ENCODE data around the gene ZNF783. TPM values are rescaled to one million over a fixed set of nuclear protein-coding genes. Genes with fewer than 3 reads are reported as not detected.

The ZNF783 gene
- total RNA-seq, 1 experiment from 2014 or later: 10.8 TPM

- peaks cover 4% of the 10 kb centered on the region for H3K27me3 ChIP-seq (replicated peaks; ENCODE audit: insufficient read depth, low read depth, low read length, poor library complexity)
- ChIA-PET POLR2A (ENCODE audit: low non-redundant PET) (interaction anchor here (0.7 kb wide), 1 partner anchor 14 kb away, joined by 5 read pairs; no protein-coding TSS in a partner anchor), CTCF (no interaction called here)
- no peaks in the 10 kb centered on the region for H3K4me1 ChIP-seq (ENCODE audit: insufficient read depth, low read length, poor library complexity, severe bottlenecking)
- no peak overlapping the region for H3K27ac ChIP-seq (ENCODE audit: low read depth, low read length, poor library complexity, severe bottlenecking)
- no peaks in the 10 kb centered on the region for H3K36me3 ChIP-seq (ENCODE audit: insufficient read depth, low read length, poor library complexity, severe bottlenecking)
- BruUV-seq (replicated peaks): no TSS peak
- DNase-seq (ENCODE audit: low spot score): no peak
- H3K9me3 ChIP-seq (ENCODE audit: low read depth, low read length, poor library complexity, severe bottlenecking): no peaks in the 10 kb centered on the region
- TF ChIP-seq EZH2 (IDR thresholded peaks at IDR 0.05; ENCODE audit: borderline replicate concordance, low read depth, low read length, poor library complexity, severe bottlenecking) (no peak), CTCF (conservative IDR thresholded peaks at IDR 0.05; ENCODE audit: low read depth, low read length) (no peak)
- intact Hi-C loops (cut with micrococcal nuclease; ENCODE audit: unreplicated experiment): no loop called here
- no peak overlapping the region for H3K4me3 ChIP-seq (ENCODE audit: low read depth, low read length, poor library complexity, severe bottlenecking)
These were observed 71.3 kb downstream of the ZNF783 start for GRCh38 chr7:149333321-149333717.

- intact Hi-C loops (cut with micrococcal nuclease; ENCODE audit: unreplicated experiment): no loop called here
- TF ChIP-seq CTCF (conservative IDR thresholded peaks at IDR 0.05; ENCODE audit: low read depth, low read length) (no peak), EZH2 (IDR thresholded peaks at IDR 0.05; ENCODE audit: borderline replicate concordance, low read depth, low read length, poor library complexity, severe bottlenecking) (no peak)
- DNase-seq (ENCODE audit: low spot score): no peak
- no peaks in the 10 kb centered on the region for H3K36me3 ChIP-seq (ENCODE audit: insufficient read depth, low read length, poor library complexity, severe bottlenecking)
- BruUV-seq (replicated peaks): no TSS peak
- no peak overlapping the region for H3K27ac ChIP-seq (ENCODE audit: low read depth, low read length, poor library complexity, severe bottlenecking)
- POLR2A ChIA-PET (ENCODE audit: low non-redundant PET): no interaction called here
- no peak overlapping the region for H3K4me3 ChIP-seq (ENCODE audit: low read depth, low read length, poor library complexity, severe bottlenecking)
- H3K9me3 ChIP-seq (ENCODE audit: low read depth, low read length, poor library complexity, severe bottlenecking): no peaks in the 10 kb centered on the region
- H3K4me1 ChIP-seq (ENCODE audit: insufficient read depth, low read length, poor library complexity, severe bottlenecking): no peaks in the 10 kb centered on the region
- peaks cover 4% of the 10 kb centered on the region for H3K27me3 ChIP-seq (replicated peaks; ENCODE audit: insufficient read depth, low read depth, low read length, poor library complexity)
- CTCF ChIA-PET: no interaction called here
These were observed 72.2 kb downstream of the ZNF783 start for GRCh38 chr7:149334219-149334618.

Other genes starting within 250 kb of the ZNF783 start
- gene PDIA4, start 233.7 kb upstream of the ZNF783 start, total RNA-seq (2021): 235 and 254 TPM in 2 replicates
- 9.8 and 9.9 TPM in 2 replicates for gene ZNF786, start 171.5 kb upstream of the ZNF783 start, total RNA-seq (2021)
- 1.1 and 1.2 TPM in 2 replicates for gene ZNF425, start 135.9 kb upstream of the ZNF783 start, total RNA-seq (2021)
- gene ZNF398, start 114.7 kb upstream of the ZNF783 start, total RNA-seq (2021): 22.3 and 23.3 TPM in 2 replicates
- 34.5 and 38.2 TPM in 2 replicates for gene ZNF282, start 66.7 kb upstream of the ZNF783 start, total RNA-seq (2021)
- gene ZNF212, start 22.5 kb upstream of the ZNF783 start, total RNA-seq (2021): 12.3 and 16.4 TPM in 2 replicates
- gene ZNF777, start 198.9 kb downstream of the ZNF783 start, total RNA-seq (2021): 19.3 and 19.6 TPM in 2 replicates
- 22.5 and 24.0 TPM in 2 replicates for gene ZNF746, start 235.6 kb downstream of the ZNF783 start, total RNA-seq (2021)